HG02973 (cell line): ENCODE data around the gene EPHB2.
"Not testable (repeated sequence)": the region's sequence is repeated elsewhere in the genome, so short reads cannot be mapped to it uniquely, and the experiment has no call there.

Experiments used
- ATAC-seq: cut with Tn5 transposase; IDR thresholded peaks from one replicate; pipeline ENCODE4 v1.9.1; 2021; ENCODE audit warnings: moderate library complexity; ENCODE audit not compliant: unreplicated experiment

Gene EPHB2

GRCh38 chr1:22710701-22711049, at the start of gene EPHB2:
TSS of gene EPHB2 (plus strand) at chr1:22710839. CDS start at chr1:22710983, 144 bp downstream.
- ATAC-seq = no peak

GRCh38 chr1:22661880-22662279, 48.8 kb upstream of the EPHB2 start:
- ATAC-seq = no peak

GRCh38 chr1:22662318-22662717, 48.3 kb upstream of the EPHB2 start:
- ATAC-seq = no peak

GRCh38 chr1:22662986-22663408, 47.6 kb upstream of the EPHB2 start:
- ATAC-seq = no peak

- ATAC-seq = no peak
Measured at GRCh38 chr1:22665752-22666151, 44.9 kb upstream of the EPHB2 start.

GRCh38 chr1:22666412-22666811, 44.2 kb upstream of the EPHB2 start:
- no peak for ATAC-seq

GRCh38 chr1:22668840-22669239, 41.8 kb upstream of the EPHB2 start:
- ATAC-seq = not testable (repeated sequence)

- ATAC-seq = no peak
Measured at GRCh38 chr1:22670352-22670975, 40.2 kb upstream of the EPHB2 start.

GRCh38 chr1:22671999-22672398, 38.6 kb upstream of the EPHB2 start:
- no peak for ATAC-seq

- no peak for ATAC-seq
Measured at GRCh38 chr1:22673486-22674409, 36.9 kb upstream of the EPHB2 start.

GRCh38 chr1:22674410-22674749, 36.3 kb upstream of the EPHB2 start:
- ATAC-seq = no peak

GRCh38 chr1:22676151-22676550, 34.5 kb upstream of the EPHB2 start:
- ATAC-seq = not testable (repeated sequence)

GRCh38 chr1:22676916-22677583, 33.6 kb upstream of the EPHB2 start:
- no peak for ATAC-seq

- ATAC-seq = no peak
Measured at GRCh38 chr1:22677931-22678896, 32.4 kb upstream of the EPHB2 start.

GRCh38 chr1:22680726-22681125, 29.9 kb upstream of the EPHB2 start:
- no peak for ATAC-seq

- no peak for ATAC-seq
Measured at GRCh38 chr1:22681556-22682276, 28.9 kb upstream of the EPHB2 start.

- no peak for ATAC-seq
Measured at GRCh38 chr1:22683547-22683946, 27.1 kb upstream of the EPHB2 start.

GRCh38 chr1:22685591-22686059, 25.0 kb upstream of the EPHB2 start:
- no peak for ATAC-seq

- no peak for ATAC-seq
Measured at GRCh38 chr1:22687191-22687590, 23.4 kb upstream of the EPHB2 start.

GRCh38 chr1:22688466-22688865, 22.2 kb upstream of the EPHB2 start:
- no peak for ATAC-seq
